Measurements from ENCODE around the gene ENPP1.

GRCh38 chr6:131823276-131823902 is 15.6 kb downstream of the ENPP1 start:
- TF ChIP-seq EZH2phosphoT487 (IDR thresholded peaks at IDR 0.05; ENCODE audit: borderline replicate concordance) (no peak), ZNF274 (IDR thresholded peaks at IDR 0.05; ENCODE audit: low read depth, low read length) (no peak), ZBTB33 (IDR thresholded peaks at IDR 0.05; ENCODE audit: extremely low read depth, insufficient replicate concordance, low read length) (no peak), CTCF (IDR thresholded peaks at IDR 0.05 in 2 of 3, conservative IDR thresholded peaks at IDR 0.05 in 1 of 3; ENCODE audit: borderline replicate concordance in 1 of 3, insufficient read depth in 1 of 3, low read depth in 2 of 3, low read length in 2 of 3) (no peak)

Data from HCT116 (cell line).